Germinal center (tissue), 1 donor: Measurements from ENCODE around the gene SLIT1.
A peak's percentile ranks its signal among the peaks of the same experiment; 100 is the strongest.
"Not testable (repeated sequence)": the region's sequence is repeated elsewhere in the genome, so short reads cannot be mapped to it uniquely, and the experiment has no call there.

Experiments used
- DNase-seq: peaks from one replicate; pipeline ENCODE4 v3.0.0; 2012; ENCODE audit warnings: mixed read lengths, low spot score

Gene SLIT1

DNA sequence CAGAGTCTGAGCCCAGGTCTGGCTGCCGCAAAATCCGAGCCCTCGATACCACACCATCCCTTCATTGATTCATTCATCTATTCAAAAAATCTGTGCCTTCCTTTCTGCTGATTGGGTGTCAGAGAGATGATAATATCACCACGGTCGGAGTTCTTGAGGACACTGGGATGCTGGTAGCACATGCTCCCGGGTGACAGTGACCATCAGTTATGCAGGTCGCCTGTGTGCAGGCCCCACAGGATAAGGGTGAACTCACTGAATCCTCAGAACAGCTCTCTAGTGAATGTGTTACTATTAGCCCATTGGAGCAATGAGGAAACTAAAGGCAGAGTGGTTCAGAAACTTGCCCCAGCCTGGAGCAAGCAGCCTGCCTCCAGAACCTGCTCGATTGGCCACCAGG lies 145.1 kb downstream of the SLIT1 start:
- DNase-seq, result no peak

DNA sequence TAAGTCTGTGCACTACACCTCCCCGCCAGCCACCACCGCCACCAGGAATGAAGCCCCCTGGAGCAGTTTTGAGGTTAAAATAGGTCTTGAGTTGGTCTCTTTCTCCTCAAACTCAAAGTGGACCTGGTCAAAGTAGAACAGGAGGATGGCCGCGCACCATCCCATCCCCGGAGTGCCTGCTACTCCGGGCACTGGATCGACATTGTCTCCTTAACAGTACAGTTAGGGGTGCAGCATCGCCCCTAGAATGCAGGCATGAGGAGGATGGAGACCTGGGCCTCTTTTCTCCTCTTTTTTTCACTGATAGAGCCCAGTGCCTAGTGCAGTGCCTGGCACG lies 145.5 kb downstream of the SLIT1 start:
- no peak for DNase-seq

DNA sequence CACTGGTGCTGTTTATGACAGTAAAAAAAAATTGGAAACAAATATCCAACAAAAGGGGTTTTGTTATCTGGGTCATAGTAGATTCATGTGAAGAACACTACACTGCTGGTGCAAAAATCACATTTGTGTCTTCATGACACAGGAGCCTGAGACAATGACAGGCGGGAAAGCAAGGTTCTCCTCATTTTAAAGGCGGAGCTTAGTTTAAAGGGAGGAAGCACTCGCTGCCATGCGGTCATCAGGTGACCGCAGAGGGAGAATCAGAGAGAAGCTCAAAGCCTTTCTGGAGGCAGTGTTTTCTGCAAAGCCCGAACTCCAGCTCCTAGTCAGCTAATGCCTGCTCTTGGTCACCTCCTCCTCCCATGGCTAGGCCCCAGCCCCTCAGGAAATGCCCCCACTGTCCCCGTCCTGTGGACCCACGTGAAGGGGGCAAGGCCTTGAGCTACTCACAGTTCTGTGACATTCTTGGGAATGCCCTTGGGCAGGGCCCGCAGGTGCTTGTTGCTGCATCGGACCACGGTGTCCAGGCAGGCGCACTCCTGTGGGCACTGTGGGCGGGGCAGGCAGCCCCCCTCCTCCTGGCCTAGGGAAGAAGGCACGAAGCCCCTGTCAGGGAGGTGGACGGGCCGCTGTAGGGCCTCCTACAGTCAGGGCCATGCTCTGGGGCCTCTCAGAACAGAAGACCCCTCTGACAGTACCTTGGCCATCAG lies 146.1 kb downstream of the SLIT1 start:
- DNase-seq, result no peak

GRCh38 chr10:97038688-97039087 lies 147.1 kb downstream of the SLIT1 start:
- DNase-seq, result no peak

DNA sequence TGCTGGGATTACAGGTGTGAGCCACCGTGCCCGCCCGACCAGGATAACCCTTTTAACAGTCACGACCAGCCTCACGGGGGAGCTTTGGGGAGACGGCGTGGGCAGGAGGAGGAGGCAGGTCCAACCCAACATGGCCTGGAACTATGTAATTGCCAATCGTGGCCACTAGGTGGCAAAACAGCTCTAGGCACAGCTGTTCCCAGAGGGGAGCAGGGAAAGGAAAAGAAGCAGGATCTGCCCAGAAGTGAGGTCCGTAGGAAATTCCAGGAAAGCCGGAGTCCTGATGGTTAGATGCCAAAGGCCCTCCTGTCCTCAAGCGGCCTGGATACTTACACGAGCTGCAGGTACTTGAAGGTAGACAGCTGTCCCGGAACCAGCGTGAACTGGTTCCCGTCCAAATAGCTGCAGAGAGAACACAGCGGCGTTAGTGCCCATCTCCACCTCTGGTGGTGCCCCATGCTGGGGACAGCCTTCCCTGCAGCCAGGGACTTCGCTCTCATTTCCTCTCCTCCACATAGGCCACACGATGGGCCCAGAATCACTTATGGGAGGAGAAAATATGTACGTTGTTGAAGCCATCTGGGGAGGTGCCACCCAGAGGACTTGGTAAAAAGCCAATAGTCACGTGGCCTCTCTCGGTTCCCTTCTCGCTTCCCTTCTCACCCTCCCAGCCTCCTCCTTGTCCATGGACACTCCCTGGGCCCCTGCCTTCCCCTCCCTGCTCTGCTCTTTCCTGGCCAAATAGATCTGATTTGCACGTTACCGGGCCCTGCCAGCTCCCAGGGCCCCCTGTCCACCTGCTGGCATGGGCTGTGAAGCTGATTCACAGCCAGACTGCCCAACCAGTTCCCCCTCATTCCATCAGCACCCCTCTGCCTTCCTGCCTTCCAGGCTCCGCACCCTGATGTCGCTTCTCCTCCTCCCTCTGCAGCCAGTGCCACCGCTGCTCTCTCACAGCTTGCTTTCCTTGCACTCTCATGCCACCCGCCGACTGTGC lies 148.1 kb downstream of the SLIT1 start:
- peak; percentile 85 for DNase-seq

DNA sequence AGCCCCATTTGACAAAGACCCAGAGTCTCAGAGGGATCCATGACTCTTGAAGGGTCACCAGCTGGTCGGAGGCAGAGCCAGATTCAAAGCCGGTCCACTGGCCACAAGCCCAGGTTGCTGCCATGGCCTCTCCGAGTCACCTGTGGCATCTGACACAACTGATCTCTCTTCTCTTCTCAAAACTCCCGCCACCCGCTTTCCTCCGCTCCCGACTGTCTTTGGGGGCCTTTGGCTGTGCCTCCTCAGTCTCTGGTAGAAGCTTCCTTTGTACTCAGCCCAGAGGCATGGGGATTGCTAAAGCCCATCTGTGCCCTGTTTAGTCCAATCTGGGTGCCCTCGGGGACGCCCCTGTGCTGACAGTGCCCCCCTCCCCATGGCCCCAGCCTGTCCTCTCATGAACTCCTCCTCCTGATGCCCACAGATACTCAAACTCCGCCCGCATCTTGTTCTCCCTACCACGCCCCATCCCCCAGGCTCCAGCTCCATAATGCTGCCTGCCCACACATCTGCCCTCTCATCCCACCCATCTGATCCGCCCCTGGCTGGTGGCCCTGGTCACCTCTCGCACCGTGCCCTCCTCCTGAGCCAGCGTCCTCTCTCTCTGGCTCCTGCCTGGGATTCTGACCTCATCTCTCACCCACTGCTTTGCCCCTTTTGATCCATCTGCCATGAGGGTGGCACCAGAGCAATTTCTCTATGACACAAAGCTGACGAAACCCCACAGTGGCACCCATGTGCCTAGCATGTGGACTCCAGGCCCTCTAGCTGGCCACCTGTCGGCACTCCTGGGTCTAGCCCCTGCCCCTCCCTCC lies 150.6 kb downstream of the SLIT1 start:
- no peak for DNase-seq

DNA sequence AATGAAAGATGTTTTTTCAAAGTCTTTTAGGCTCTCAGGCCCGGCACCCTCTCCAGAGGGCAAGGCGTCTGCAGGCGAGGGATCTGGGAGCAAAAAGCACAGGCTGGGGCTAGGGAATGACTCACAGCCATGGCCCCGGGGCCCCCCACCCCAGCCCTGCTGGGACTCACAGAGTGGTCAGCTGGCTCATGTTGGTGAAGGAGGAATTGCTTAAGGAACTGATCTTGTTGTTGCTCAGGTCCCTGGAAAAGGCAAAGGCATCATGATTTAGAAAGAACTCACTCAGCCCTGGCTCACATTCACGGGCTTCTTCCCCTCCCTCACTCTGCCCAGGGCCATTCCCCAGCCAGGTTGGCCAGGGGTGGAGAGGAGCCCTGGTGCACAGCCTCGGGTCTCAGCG lies 151.5 kb downstream of the SLIT1 start:
- no peak for DNase-seq

DNA sequence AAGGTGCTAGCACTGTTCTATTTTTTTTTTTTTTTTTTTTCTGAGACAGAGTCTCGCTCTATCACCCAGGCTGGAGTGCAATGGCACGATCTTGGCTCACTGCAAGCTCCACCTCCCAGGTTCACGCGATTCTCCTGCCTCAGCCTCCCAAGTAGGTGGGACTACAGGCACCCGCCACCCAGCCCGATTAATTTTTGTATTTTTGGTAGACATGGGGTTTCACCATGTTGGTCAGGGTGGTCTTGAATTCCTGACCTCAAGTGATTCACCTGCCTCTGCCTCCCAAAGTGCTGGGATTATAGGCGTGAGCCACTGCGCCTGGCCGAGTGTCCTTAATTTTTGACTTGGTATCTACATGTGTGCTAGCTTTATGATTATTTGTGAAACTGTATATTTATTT lies 151.9 kb downstream of the SLIT1 start:
- not testable (repeated sequence) for DNase-seq

GRCh38 chr10:97032624-97033023 lies 153.1 kb downstream of the SLIT1 start:
- DNase-seq, result no peak

- DNase-seq, result no peak
Observed at GRCh38 chr10:97031459-97031858, 154.3 kb downstream of the SLIT1 start.

DNA sequence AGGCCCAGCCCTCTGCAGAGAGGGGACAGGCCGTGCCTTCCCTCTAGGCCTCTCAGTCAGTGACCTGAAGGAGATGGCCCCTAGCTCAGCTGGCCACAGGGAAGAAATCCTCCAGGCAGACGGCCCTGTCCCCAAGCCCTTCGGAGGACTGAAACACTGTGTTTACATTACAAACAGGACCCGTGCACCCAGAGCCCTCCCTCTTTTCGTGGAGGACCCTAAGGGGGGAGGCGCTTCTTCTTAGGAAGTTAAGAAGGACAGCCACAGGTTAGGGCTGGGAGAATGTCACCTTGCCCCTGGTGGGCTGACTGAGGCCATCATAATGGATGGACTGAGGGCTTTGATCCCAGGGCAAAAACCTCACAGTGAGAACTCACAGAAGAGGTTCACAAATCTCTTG lies 154.9 kb downstream of the SLIT1 start:
- DNase-seq, result no peak

DNA sequence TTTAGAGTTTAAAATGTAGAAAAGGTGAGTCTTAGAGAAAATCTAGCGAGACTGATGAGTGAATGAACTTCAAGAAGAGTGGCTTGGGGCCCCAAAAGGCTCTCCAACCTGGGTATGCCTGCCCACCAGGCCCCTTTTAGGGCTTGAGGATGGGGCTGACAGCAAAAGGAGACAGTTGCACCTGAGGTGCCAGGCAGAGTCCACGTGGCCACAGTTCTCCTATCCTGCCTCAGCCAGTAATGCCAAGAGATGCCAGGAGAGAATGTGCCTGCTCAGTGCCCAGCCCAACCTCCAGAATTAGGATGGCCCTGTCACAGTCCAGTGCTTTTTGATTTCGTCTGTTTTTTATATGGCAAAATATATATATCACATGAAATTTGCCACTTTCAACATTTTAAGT lies 156.5 kb downstream of the SLIT1 start:
- no peak for DNase-seq

- DNase-seq, result no peak
Observed at GRCh38 chr10:97028832-97029178, 157.0 kb downstream of the SLIT1 start.

GRCh38 chr10:97028126-97028831 lies 157.5 kb downstream of the SLIT1 start:
- DNase-seq, result no peak

GRCh38 chr10:97025613-97026242 lies 160.0 kb downstream of the SLIT1 start:
- DNase-seq, result peak; percentile 75

GRCh38 chr10:97024168-97025073 lies 161.3 kb downstream of the SLIT1 start:
- no peak for DNase-seq

DNA sequence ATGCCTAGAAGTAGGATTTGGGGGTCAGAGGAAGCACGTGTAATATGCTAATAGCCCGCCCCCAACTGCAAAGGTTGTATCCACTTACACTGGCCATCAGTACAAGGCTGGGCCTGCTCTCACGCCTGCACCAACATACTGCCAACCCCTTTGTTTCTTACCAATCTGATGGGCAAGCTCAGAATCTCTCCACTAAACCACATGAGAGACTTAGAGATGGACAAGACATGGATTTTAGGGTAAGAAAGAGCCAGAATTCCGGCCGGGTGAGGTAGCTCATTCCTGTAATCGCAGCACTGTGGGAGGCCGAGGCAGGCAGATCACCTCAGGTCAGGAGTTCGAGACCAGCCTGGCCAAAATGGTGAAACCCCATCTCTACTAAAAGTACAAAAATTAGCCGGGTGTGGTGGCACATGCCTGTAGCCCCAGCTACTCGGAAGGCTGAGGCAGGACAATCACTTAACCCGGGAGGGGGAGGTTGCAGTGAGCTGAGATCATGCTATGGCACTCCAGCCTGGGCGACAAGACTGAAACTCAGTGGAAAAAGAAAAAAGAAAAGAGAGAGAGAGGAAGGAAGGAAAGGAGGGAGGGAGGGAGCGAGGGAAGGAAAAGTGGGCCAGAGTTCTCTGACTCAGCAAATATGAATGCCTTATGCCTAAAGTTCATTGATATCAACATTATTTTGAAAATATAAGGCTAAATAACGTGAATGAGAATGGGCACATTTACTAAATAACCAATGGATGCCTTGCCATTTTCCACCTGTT lies 162.2 kb downstream of the SLIT1 start:
- DNase-seq, result no peak

DNA sequence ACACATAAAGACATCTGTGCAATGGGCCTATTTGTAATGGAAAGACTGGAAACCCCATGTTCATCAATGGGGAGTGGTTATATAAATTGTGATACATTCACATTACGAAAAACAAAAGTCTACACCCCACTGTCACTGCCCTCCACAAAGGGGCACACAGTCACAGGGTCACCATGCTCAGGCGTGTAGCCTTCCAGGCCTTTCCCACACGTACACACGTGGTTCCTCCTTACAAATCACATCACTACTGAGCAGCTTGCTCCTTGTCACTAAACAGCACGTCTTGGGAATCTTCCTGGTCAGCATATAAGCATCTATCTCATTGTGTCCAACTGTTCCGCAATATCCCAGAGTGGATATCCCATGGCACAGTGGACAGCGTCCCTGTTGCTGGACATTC lies 163.1 kb downstream of the SLIT1 start:
- no peak for DNase-seq
